ENCODE measurements around the gene ARHGAP40. TPM values are rescaled to one million over a fixed set of nuclear protein-coding genes. Genes with fewer than 3 reads are reported as not detected.

The ARHGAP40 gene
- total RNA-seq, 2 donors from 2014 or later, result not detected

- Histone ChIP-seq H3K27ac (no peak overlapping the region), H3K36me3 (no peaks in the 10 kb centered on the region), H3K4me3 (no peak overlapping the region), H3K27me3 (peaks cover 13% of the 10 kb centered on the region), H3K4me1 (no peaks in the 10 kb centered on the region), H3K9me3 (no peaks in the 10 kb centered on the region), H3K9ac (ENCODE audit: low read depth in 2 of 2, low read length in 2 of 2) (no peak overlapping the region)
- intact Hi-C loops (cut with DNase I), result no loop called here
- DNase-seq, result no peak
- TF ChIP-seq, protein P1, sequence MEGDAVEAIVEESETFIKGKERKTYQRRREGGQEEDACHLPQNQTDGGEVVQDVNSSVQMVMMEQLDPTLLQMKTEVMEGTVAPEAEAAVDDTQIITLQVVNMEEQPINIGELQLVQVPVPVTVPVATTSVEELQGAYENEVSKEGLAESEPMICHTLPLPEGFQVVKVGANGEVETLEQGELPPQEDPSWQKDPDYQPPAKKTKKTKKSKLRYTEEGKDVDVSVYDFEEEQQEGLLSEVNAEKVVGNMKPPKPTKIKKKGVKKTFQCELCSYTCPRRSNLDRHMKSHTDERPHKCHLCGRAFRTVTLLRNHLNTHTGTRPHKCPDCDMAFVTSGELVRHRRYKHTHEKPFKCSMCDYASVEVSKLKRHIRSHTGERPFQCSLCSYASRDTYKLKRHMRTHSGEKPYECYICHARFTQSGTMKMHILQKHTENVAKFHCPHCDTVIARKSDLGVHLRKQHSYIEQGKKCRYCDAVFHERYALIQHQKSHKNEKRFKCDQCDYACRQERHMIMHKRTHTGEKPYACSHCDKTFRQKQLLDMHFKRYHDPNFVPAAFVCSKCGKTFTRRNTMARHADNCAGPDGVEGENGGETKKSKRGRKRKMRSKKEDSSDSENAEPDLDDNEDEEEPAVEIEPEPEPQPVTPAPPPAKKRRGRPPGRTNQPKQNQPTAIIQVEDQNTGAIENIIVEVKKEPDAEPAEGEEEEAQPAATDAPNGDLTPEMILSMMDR (IDR thresholded peaks at IDR 0.05), result no peak
Observed at GRCh38 chr20:38670786-38671185, 69.2 kb downstream of the ARHGAP40 start.

GRCh38 chr20:38671186-38671585, 69.6 kb downstream of the ARHGAP40 start:
- no peak overlapping the region for H3K27ac ChIP-seq
- H3K9me3 ChIP-seq, result no peaks in the 10 kb centered on the region
- DNase-seq, result no peak
- no peak overlapping the region for H3K9ac ChIP-seq (ENCODE audit: low read depth in 2 of 2, low read length in 2 of 2)
- TF ChIP-seq, protein P1 (IDR thresholded peaks at IDR 0.05), result no peak
- H3K27me3 ChIP-seq, result peaks cover 13% of the 10 kb centered on the region
- no peaks in the 10 kb centered on the region for H3K4me1 ChIP-seq
- intact Hi-C loops (cut with DNase I), result no loop called here
- H3K36me3 ChIP-seq, result no peaks in the 10 kb centered on the region
- H3K4me3 ChIP-seq, result no peak overlapping the region

DNA sequence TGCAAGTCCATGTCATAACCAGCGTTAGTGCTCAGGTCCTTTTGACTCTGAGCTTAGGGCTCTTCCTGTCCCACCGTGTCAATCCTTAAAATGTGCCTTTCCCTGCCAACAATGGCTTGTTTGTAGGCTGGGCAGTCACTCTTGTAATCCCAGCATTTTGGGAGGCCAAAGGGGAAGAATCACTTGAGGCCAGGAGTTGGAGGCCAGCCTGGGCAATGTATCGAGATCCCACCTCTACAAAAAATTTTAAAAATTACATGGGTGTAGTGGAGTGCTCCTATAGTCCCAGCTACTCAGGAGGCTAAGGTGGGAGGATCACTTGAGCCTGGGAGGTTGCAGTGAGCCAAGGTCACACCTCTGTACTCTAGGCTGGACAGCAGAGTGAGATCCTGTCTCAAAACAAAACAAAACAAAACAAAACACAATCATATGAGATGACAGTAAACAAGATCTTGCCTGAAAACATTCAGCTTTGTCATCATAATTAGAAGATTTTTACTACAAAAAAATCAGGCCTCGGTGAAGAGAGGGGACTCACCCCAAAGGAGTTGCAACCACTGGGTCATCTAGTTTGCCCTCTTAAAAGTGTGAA, 70.2 kb downstream of the ARHGAP40 start:
- TF ChIP-seq, protein P1 (IDR thresholded peaks at IDR 0.05), result no peak
- no peaks in the 10 kb centered on the region for H3K9me3 ChIP-seq
- H3K27me3 ChIP-seq, result peaks cover 13% of the 10 kb centered on the region
- no peaks in the 10 kb centered on the region for H3K36me3 ChIP-seq
- H3K4me1 ChIP-seq, result no peaks in the 10 kb centered on the region
- no peak overlapping the region for H3K4me3 ChIP-seq
- DNase-seq, result no peak
- no peak overlapping the region for H3K9ac ChIP-seq (ENCODE audit: low read depth in 2 of 2, low read length in 2 of 2)
- intact Hi-C loops (cut with DNase I), result no loop called here
- no peak overlapping the region for H3K27ac ChIP-seq

DNA sequence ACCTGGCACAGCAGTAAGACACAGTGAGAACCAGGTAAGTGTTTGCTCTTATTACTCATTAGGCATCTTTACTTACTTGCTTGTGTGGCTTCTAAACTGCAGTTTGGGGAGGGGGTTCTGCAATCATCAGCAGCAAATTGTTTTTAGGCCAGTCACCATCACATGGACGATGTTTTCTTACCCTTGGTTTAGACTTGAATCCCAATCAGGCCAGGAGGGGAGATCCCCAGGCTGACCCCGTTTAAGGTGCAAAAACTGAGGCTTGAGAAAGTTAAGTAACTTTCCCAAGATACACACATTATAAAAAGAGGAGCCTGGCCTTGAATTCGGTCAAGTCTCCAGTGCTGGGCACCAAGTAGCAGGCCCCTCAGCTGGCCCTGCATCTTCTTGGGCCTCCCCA, 70.9 kb downstream of the ARHGAP40 start:
- no peak overlapping the region for H3K4me3 ChIP-seq
- H3K36me3 ChIP-seq, result no peaks in the 10 kb centered on the region
- H3K9ac ChIP-seq (ENCODE audit: low read depth in 2 of 2, low read length in 2 of 2), result no peak overlapping the region
- H3K4me1 ChIP-seq, result no peaks in the 10 kb centered on the region
- TF ChIP-seq, protein P1 (IDR thresholded peaks at IDR 0.05), result no peak
- no peak overlapping the region for H3K27ac ChIP-seq
- intact Hi-C loops (cut with DNase I), result no loop called here
- no peaks in the 10 kb centered on the region for H3K9me3 ChIP-seq
- DNase-seq, result no peak
- peaks cover 13% of the 10 kb centered on the region for H3K27me3 ChIP-seq

DNA sequence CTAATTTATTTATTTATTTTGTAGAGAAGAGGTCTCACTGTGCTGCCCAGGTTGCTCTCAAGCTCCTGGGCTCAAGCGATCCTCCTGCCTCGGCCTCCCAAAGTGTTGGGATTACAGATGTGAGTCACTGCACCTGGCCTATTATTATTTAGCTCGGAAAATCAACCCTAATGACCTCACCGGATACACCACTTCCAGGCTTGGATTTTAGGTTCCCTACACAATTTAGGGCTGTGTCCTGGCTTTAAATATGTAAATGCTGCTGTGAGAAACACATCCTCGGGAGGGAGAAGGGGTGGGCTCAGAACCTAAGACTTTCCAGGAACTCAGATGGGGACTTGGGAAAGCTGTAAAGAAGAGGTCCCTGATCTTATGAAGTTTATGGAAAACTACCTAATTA, 71.7 kb downstream of the ARHGAP40 start:
- no peaks in the 10 kb centered on the region for H3K36me3 ChIP-seq
- intact Hi-C loops (cut with DNase I), result no loop called here
- H3K27ac ChIP-seq, result no peak overlapping the region
- H3K4me3 ChIP-seq, result peak overlapping the region; percentile 46
- TF ChIP-seq, protein P1 (IDR thresholded peaks at IDR 0.05), result no peak
- H3K9ac ChIP-seq (ENCODE audit: low read depth in 2 of 2, low read length in 2 of 2), result no peak overlapping the region
- no peaks in the 10 kb centered on the region for H3K4me1 ChIP-seq
- no peaks in the 10 kb centered on the region for H3K9me3 ChIP-seq
- no peak for DNase-seq
- H3K27me3 ChIP-seq, result peaks cover 13% of the 10 kb centered on the region
